CD4-positive, alpha-beta T cell treated with Interferon alpha-2 for 1 hour (primary cell): ENCODE measurements around the gene SLC24A4.
"Not testable (repeated sequence)": the region's sequence is repeated elsewhere in the genome, so short reads cannot be mapped to it uniquely, and the experiment has no call there.

Source experiments
- DNase-seq, 2 donors: peaks; one replicate each; pipeline ENCODE4 v3.0.0-alpha.2; 2020 to 2022

The SLC24A4 gene

DNA sequence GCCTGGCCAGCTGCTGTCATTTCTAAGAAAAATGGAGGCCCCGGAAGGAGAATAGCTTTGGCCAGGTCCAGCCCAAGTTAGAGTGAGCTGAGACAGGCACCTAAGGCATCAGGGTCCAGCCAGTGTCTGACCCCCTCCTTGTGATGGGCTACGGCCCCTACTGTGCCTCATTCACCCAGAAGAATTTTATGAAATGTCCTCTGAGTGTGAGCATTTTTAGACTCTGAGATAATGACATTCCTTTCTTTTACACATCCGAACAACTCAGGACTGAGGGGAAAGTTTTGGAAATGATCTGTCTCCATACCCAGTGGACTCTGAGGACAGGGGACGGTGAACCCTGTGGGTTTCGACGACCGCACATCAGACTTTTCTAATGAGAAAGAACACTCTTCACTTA is 50.4 kb downstream of the SLC24A4 start:
- DNase-seq: no peak

DNA sequence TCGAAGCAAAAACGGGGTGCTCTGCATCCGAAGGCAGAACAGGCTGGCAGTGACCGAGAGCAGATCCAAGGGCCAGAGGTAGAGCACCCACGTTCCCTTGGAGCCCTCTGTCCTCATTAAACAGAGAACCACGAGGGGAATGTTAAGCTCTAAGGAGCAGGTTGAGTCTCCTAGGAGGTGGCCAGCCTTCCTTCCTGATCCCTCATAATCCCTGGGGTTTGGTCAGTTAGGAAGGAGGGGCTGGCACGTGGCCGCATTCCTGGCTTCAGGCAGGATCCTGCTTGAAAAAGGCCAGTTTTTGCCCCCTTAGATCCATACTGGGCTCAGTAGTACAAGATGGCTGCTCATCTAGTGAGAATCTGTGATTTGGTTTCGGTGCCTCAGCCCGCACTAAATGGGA is 57.2 kb downstream of the SLC24A4 start:
- DNase-seq: no peak

DNA sequence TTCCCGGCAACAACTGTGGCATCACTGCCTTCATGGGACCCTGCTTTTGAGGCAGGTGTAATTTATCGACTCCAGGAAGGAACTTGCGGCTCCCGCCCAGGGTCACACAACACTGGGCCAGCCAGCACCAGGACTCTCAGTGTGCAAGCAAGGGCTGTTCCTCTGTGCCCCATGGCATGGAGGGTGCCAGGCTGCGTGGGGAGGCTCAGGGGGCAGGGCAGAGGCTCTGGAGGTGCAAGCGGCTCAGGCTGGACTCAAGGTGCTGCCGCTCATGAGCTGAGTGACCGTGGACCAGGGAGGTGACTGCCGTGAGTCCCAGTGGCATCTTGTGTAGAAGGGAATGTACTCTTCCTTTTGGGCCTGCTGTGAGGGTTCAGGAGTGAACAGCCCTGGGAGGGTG is 57.6 kb downstream of the SLC24A4 start:
- DNase-seq: no peak

DNA sequence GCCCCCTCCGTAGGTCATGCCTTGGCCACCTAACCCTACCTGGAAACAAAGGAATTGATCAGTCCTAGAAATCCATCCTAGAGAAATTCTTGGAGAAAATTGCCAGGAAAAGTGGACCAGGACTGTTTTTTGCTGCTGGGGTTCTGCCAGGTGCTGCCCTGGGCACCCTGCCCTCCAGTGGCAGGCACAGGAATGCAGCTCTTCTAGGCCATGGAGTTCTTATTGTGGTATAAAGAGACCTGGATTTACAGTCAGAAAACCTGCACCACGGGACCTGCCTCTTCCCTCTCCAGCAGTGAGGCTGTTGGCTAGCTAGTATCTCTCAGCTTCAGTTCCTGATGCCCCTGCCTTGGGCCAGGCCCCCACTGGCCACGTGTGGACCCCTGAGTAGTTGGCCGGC is 59.7 kb downstream of the SLC24A4 start:
- DNase-seq: no peak

DNA sequence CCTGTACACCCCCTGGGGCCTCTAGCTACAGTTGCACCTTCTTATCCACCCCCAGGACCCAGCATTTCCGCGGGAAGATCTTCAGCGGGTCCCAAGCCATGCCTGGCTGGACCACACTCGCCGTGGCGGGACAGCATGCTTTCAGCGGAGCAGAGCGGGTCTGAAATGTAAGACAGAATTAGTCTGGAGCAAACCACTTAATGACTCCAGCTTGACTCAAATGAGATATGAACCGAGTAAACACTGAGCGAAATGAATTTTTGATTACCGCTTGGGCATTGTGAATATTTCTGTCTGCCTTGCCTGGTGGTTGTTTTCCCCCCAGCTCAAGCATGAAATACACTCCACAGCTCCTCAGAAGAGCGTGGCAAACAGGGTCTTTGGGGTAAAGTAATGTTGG is 60.8 kb downstream of the SLC24A4 start:
- DNase-seq: no peak

DNA sequence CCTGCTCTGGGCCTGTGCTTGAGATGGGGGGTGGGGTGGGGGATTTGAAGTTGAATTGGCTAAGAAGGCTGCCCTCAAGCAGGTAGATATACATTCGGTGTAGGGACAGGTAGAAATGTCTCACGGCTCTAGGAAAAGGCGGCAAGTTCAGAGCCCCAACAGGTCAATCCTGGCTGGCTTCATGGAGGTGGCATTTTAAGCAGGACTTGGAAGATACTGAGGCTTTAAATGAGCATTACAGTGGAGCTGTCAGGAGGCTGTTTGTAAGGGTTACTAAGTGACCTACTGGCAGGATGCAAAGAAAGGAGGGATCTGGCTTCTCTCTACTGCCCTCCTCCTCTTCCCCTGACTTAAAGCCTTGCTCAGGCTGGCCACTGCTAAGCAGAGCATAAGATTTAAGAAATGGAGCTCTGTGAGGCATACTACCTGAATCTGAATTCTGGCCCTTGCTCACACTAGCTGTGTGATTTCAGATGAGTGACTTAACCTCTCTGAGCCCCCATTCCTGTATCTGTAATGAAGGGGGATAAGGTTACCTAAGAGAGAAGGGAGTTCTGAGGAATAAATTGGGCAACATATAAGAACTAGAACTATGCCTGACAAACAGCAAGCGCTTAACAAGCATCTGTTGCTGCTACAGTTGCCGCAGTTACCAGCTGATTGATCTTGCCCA is 61.6 kb downstream of the SLC24A4 start:
- no peak for DNase-seq

DNA sequence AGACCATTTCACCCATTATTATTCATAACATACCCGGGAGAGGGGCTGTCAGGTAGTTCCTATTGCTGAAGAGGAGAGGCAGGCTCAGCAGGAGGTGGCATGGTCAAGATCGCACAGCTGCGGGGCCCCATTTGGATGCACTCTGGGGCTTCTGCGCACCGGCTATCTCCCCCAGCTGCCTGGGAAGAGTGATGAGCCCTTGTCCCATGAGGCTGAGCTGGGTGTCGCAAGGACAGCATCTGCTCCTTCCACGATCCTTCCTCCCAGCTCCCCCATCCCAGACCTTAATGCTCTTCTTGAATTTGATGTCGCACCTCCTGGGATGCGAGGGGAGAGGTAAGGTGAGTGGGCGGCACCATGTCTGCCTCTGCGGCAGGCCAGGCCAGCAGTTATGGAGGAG is 62.6 kb downstream of the SLC24A4 start:
- no peak for DNase-seq

DNA sequence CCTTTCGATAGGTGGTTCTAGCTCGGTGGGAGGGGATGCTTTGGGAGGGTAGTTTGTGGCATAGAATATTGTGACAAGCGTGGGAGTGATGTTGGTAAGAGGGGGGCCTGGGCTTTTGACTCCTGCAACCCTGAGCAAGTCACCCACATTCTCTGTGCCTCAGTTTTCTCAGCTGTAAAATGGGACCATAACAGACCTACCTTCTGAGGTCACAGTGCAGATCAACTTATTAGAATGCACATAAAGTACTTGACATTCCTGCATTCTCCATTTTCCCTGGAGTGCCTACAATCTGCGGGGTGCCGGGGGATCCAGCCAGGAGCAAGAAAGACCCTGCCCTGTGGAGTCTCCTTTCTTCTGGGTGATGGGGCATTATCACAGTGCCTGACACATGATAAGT is 63.2 kb downstream of the SLC24A4 start:
- no peak for DNase-seq

DNA sequence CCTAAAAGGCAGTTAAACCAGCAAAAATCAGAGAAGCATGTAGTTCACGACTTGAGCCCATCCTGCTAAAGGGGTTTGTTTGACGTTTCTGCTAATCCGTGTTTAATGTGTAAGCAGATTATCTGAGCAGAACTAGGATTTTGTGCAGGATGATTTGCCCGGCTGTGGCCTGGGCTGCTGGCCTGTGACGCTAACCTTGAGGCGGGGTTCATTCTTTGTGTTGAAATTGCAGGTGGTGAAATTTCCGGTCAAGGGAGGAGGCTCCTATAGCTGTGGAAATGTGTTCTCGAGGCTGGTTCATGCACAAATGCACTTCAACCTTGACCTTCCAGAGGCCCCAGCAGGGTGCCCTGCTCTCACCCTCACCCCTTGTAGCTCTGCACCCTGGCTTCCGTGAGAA is 63.7 kb downstream of the SLC24A4 start:
- peak in 1 of 2 donors; percentile 46 for DNase-seq

DNA sequence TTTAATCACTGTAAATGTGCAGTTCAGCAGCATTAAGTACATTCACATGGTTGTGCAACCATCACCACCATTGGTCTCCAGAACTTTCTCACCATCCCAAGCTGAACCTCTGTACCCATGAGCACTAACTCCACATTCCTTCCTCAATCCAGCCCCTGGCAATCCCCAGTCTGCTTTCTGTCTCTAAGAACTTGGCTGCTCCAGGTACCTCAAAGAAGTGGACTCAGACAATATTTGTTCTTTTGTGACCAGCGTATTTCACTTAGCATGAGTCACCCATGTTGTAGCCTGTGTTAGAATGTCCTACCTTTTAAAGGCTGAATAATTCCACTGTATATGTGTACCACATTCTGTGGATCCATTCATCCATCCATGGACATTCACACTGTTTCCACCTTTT is 64.6 kb downstream of the SLC24A4 start:
- no peak for DNase-seq

DNA sequence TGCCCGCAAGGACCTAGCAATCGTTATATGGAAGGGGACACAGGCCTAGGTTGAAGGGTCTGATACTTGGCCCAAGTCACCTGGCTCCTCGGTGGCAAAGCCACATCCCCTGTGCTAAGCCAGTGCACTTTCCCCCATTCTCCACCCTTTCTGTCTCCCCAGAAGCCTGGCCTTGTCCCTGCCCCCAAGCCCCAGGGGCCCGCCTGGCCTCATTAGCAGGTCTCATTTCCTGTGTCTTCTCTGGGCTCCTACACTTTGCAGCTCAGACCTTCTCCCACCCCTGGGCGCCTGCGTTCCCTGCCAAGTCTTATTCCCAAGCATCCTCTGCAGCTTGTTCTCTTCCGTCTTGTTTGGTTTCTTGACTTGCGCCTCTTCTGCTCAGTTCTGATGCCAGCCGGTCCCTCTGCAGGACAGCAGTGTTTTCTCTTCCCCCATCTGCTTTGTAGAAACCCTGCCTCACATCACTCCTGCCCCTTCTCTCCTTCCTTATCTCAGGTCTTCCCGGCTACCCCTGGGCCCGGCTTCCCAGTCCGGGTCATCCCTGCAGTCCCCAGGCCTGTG is 66.7 kb downstream of the SLC24A4 start:
- no peak for DNase-seq

DNA sequence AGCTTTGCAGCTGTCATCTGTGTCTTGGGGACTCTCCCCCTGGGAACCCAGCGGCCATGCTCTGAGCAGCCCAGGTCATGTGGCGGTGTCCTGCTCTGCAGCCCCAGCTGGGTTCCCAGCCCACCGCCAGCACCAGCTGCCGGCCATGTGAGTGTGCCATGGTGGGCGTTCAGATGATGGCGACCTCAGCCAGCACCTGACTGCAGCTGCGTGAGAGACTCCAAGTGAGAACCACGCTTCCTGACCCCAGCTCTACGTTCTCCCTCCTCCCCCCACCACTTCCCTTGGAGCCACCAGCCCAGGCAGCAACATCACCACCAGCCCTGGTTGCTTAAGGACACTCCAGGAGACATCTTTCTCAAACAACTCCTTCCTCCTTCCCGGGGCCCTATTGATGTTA is 68.8 kb downstream of the SLC24A4 start:
- DNase-seq: no peak

DNA sequence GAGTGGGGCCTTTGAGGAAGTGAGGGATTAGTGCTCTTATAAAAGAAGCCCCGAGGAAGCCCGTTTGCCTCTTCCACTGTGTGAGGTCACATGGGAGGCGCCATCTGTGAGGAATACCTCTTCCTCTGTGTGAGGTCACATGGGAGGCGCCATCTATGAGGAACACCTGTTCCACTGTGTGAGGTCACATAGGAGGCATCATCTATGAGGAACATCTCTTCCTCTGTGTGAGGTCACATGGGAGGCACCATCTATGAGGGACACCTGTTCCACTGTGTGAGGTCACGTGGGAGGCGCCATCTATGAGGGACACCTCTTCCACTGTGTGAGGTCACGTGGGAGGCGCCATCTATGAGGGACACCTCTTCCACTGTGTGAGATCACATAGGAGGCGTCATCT is 69.7 kb downstream of the SLC24A4 start:
- DNase-seq: peak in 1 of 2 donors; percentile 34

DNA sequence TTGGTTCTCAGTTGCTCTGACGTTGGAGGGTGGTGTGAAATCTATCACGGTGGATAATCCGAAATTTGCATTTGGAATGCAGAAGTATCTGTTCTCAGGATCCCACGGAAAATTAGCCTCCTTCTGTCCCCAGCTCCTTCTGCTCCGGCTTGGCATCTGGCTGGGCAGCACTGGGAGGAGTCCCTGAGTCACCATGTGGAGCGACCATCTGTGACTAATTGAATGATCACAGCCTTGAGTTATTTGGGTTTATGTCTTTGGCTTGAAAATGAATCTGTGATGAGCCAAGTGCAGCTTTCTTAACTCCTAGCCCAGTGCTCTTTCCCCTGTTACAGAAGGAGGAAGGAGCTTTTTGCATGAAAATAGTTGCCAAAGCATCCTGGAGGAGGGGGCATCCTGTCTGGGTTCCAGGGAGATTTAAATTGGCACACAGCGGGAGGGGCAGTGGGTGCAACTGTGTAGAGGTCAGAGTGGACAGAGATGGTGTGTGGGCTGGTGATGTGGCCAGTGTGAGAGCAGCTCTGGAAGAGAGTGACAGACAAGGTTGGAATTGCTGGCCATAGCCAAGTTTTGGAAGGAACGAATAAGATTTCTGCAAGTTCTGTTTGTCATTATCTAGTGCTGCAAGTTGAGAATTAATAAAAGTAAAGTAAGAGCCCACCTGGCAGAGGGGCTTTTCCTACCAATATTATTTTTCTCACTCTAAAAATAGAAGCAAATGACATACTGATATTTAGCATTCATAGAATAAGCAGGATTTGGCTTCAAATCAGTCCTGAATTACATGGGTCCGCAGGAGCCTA is 74.4 kb downstream of the SLC24A4 start:
- DNase-seq: no peak

DNA sequence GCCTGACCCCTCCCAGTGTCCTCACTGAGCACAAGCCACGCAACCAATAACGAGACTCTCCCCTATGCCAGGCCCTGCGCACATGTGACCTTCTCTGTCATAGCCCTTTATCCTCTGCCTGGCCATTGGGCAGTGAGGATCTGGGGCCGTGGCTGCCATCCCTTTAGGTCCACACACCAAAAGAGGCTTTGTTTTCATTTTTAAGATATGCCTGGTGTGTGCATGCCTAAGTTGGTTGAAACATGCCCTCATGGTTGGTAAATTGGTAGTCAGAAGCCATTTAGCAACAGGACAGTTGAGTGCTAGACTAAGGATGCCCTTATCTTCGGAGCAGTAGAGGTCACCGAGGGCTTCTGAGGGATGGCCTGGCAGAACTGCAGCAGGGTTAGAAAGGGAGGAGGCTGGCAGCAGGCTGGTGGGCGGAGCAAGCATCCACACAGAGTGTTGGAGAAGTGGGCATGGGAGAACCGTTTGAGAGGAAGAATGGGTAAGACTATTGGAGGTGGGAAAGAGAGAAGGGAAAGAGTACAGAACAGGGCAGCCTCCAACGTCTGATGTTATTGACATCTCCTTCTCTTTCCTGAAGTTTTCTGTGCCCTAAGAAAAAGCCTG is 75.1 kb downstream of the SLC24A4 start:
- DNase-seq: no peak

DNA sequence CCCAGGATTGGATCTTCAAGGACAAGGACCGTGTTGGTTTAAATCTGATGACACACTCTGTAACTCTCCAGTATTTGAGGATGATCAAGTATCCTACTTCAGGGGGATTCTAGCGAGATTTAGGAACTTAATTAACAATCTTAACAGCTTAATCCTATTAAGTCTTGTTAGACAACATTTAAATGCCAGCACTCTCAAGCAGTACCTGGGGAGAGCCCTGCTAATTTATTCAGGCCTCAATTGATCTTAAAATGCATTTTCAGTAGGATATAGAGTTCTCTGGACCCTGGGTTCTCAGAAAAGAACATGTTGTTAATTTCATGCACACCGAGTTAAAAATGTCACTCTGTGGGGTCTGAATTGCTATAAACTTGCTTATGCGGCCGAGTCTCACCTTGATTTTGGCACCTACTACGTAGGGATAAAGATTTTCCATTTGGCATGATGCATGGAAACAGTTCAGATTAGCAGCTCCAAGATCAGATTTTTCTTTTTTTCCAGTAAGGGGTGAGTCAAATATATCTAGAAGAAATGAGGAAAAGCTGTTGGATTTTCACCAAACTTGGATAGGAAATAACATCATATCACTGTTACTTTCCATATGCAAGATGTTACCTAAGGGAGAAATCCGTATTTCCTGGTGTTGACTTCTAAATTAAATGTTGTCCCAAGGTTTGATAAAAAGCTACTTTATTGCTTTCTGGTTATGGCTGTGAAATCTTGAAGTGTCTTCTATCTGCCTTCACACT is 76.1 kb downstream of the SLC24A4 start:
- DNase-seq: no peak

DNA sequence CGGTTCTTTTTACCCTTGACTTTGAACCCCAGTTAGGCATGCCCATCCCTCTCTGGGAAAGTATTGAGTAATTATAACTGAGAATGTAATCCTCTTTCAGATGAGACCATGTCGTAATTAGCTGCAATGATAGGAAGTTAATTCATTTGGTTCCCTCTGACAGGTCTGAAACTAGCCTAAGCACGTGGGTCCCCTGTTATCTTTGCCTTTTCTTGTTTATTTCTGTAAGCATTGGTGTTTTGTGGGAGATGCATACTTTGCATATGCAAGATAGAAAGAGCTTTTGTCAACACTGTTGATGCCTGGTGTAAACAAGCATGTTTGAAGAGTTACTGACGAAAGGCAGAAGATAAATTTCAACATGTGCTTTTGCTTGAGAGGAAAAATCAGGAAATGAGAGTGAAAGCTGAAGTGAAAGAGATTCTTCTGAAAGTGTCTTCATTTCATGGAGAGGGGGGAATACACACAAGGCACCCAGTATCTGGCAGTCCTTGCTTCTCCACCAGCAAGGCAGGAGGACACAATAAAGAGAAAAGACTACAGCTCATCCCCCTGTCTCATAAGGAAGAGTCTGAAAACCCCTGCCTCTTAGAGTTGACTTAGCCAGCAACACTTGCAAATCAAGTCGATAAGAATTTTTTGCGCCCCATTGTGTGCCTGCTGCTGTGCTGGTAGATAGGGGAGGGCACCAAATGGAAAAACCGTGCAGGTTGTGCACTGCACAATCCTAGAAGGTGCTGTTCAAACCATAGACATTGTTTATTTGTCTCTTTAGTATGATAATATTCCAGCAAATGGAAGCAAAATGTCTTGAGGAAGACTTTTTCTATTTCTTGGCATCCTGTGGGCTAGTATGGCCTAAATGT is 77.8 kb downstream of the SLC24A4 start:
- no peak for DNase-seq

DNA sequence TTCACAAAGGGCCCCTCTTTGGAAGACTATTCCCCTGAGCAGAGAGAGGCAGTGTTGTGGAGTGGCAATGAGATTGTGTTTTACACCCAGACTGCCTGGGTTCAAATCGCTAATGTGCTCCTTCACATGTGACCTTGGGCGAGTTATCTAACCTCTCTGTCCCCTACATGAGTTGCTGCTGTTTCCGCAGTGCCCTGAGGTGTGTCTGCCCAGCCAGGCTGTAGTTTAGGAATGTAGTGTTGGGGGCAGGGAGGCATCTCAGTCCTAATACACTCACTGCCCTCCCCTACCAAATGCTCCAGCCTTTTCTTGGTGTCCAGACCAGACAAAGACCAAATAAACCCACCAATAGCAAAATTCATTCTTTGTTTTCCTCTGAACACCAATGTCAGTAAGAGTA is 78.6 kb downstream of the SLC24A4 start:
- DNase-seq: no peak

DNA sequence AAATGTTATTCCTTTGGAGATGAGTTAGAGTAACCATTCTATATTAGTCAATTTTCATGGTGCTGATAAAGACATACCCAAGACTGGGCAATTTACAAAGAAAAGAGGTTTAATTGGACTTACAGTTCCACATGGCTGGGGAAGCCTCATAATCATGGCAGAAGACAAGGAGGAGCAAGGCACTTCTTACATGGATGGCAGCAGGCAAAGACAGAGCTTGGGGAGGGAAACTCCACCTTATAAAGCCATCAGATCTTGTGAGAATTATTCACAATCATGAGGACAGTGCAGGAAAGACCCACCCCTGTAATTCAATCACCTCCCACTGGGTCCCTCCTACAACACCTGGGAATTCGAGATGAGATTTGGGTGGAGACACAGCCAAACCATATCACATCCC is 79.5 kb downstream of the SLC24A4 start:
- not testable (repeated sequence) for DNase-seq

DNA sequence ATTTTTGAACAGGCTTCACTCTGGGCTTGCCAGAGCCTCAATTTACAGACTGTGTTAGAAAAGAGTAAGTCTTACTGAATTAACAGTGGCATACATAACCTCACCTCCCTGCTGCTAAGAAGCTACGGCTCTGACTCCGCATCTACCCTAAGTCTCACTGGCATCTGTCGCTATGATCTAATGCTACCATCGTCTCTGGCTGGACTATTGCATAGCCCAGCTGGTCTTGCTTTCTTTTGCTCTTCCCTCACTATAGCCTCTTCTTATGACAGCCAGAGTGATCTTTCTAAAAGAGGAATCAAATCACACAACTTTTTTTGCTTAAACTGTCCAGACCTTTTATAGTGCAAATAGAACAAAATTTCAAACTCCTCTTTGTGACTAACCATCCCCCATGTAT is 81.1 kb downstream of the SLC24A4 start:
- no peak for DNase-seq

DNA sequence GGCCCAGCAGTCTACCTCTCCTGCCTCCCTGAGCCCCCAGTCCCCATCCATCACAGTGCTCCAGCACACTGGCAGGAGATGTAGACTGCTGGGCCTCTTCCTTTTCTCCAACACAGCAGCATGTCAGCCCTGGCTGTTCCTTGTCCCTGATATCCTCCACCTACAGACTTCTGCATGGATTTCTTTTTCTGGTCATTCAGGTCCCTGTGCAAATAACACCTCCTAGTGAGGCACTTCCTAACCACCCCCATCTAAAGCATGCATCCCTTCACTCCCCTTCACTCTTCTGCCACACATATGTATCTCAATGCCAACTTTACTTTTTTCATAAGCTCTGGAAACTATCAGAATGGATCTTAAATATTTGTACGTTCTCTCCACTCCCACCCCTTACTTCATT is 81.5 kb downstream of the SLC24A4 start:
- DNase-seq: no peak

DNA sequence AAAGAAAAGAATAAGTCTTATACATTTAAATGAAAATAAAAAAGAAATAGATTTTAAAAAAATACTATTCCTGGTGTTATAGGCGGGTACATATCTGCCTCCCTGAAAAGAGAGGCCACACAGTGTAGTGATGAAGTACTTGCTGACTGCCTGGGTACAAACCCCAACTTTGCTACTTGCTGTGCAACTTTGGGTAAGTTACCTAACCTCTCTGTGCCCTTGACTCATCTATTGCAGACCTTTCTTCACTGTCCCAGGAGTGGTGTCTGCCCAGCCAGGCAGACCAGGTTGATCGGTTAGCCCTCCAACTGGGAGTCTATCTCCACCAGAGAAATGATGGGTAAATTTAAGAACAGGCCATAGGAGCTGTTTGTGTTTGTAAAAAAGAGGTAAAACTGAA is 82.0 kb downstream of the SLC24A4 start:
- no peak for DNase-seq
